GM21526 (cell line): ENCODE results near the gene FUT8.
"Not testable (repeated sequence)": the region's sequence is repeated elsewhere in the genome, so short reads cannot be mapped to it uniquely, and the experiment has no call there.

Experiments
- ATAC-seq: cut with Tn5 transposase; IDR thresholded peaks from one replicate; pipeline ENCODE4 v1.9.1; 2021; ENCODE audit warnings: moderate library complexity; ENCODE audit not compliant: unreplicated experiment, low FRiP score

Gene FUT8

GRCh38 chr14:65444230-65444629 lies 31.7 kb downstream of the FUT8 start:
- ATAC-seq, result no peak

- ATAC-seq, result no peak
These were observed 33.6 kb downstream of the FUT8 start for GRCh38 chr14:65446159-65446558.

GRCh38 chr14:65449647-65450046 lies 37.1 kb downstream of the FUT8 start:
- no peak for ATAC-seq

GRCh38 chr14:65453807-65454480 lies 41.4 kb downstream of the FUT8 start:
- ATAC-seq, result no peak

- no peak for ATAC-seq
These were observed 43.7 kb downstream of the FUT8 start for GRCh38 chr14:65456247-65456646.

GRCh38 chr14:65461730-65462129 lies 49.2 kb downstream of the FUT8 start:
- no peak for ATAC-seq

- peak; percentile 53 for ATAC-seq
These were observed 49.9 kb downstream of the FUT8 start for GRCh38 chr14:65462411-65462810.

GRCh38 chr14:65465584-65465983 lies 53.1 kb downstream of the FUT8 start:
- ATAC-seq, result no peak

- ATAC-seq, result not testable (repeated sequence)
These were observed 55.4 kb downstream of the FUT8 start for GRCh38 chr14:65467926-65468325.

GRCh38 chr14:65469903-65470302 lies 57.4 kb downstream of the FUT8 start:
- no peak for ATAC-seq

- no peak for ATAC-seq
These were observed 57.9 kb downstream of the FUT8 start for GRCh38 chr14:65470404-65470880.

- ATAC-seq, result peak; percentile 48
These were observed 58.7 kb downstream of the FUT8 start for GRCh38 chr14:65471038-65471878.

- no peak for ATAC-seq
These were observed 59.7 kb downstream of the FUT8 start for GRCh38 chr14:65472189-65472588.

- ATAC-seq, result peak; percentile 69
These were observed 63.9 kb downstream of the FUT8 start for GRCh38 chr14:65476273-65476941.

- no peak for ATAC-seq
These were observed 64.4 kb downstream of the FUT8 start for GRCh38 chr14:65476942-65477318.

GRCh38 chr14:65478017-65478416 lies 65.5 kb downstream of the FUT8 start:
- ATAC-seq, result no peak

GRCh38 chr14:65478596-65478995 lies 66.1 kb downstream of the FUT8 start:
- ATAC-seq, result no peak

- no peak for ATAC-seq
These were observed 66.9 kb downstream of the FUT8 start for GRCh38 chr14:65479386-65479785.

- ATAC-seq, result no peak
These were observed 70.4 kb downstream of the FUT8 start for GRCh38 chr14:65482757-65483438.

GRCh38 chr14:65483647-65484046 lies 71.1 kb downstream of the FUT8 start:
- ATAC-seq, result no peak

- ATAC-seq, result no peak
These were observed 73.0 kb downstream of the FUT8 start for GRCh38 chr14:65485516-65485915.
